GM21576 (cell line): Measurements from ENCODE around the gene DCLK1.

Source experiments
- ATAC-seq: cut with Tn5 transposase; IDR thresholded peaks from one replicate; pipeline ENCODE4 v1.9.1; 2021; ENCODE audit warnings: mild to moderate bottlenecking, moderate library complexity; ENCODE audit not compliant: unreplicated experiment

The DCLK1 gene

DNA sequence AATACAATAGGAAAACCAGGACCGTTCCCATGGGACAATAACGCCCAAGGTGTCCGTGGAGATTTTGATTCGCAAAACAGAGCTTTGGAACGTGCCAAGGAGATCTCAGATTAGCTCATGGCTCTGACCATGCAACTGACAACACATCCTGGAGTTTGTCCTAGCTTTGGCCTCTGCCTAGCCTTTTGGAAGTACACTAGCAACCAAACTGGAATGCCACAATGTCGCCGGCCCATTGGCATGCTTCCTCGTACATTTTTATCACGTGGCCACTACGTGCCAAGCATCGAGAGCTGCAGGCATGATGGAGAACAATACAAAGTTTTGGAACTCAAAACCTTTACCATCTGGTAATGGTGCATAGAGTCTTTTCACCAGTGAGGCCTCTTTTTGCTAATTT lies 256.5 kb downstream of the DCLK1 start:
- ATAC-seq = no peak

DNA sequence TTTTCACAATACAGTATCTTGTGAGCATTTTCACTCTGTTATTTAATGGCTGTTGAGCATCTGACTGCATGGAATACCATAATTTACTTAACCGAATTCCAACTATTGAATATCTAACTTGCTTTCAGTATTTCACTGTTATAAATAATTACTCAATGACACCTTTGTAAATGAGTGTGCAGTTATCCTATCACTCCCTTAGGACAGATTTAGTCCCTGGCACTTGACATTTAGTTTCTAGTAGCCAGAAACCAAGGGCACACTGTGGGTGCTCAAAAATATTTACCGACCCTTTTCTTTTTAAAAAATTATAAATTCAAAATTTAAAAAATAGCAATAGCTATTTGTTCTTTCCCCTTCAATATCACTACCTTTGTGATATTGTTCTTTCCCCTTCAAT lies 258.8 kb downstream of the DCLK1 start:
- ATAC-seq = no peak

- ATAC-seq = no peak
Measured at GRCh38 chr13:35871561-35871960, 259.6 kb downstream of the DCLK1 start.

- ATAC-seq = no peak
Measured at GRCh38 chr13:35866801-35867200, 264.4 kb downstream of the DCLK1 start.

DNA sequence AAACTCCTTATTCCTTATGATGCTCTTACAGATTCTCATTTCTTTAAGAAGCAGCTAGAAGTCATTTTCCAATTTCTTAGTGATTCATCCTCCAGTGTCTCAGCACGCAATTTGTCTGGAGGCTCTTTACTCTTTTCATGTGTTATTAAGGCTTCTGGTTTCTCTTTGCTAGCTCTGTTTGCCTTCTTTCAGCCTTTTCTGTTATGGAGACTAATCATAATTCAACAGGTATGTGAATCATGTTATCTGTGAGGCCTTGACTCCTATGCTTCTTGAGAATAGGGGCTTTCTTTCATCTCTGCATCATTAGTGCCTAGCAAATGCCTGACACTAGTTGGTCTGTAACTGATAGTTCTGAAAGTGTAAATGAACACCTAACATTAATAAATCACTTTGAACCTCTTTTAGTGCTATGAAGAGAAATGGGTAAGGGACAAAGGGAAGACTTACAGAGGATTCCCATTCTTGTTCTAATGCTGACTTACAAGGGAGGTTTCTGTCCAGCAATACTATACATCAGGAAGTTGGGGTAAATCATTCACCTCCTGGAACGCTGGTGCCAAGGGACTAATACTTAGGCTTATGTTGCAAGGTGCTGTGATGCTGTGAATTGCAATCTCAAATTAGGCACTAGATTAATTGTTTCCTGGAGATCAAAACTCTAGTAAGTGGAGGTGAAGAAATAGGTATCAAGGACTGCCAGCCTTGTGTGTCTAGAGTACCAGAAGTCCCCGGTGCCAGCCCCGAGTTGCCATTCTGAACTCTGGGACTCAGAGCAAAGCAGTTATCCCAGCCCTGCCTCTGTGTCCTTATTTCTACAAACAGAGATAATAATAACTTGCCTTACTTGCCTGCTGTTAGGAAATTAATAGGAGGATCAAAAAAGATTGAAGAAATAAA lies 265.6 kb downstream of the DCLK1 start:
- ATAC-seq = no peak

DNA sequence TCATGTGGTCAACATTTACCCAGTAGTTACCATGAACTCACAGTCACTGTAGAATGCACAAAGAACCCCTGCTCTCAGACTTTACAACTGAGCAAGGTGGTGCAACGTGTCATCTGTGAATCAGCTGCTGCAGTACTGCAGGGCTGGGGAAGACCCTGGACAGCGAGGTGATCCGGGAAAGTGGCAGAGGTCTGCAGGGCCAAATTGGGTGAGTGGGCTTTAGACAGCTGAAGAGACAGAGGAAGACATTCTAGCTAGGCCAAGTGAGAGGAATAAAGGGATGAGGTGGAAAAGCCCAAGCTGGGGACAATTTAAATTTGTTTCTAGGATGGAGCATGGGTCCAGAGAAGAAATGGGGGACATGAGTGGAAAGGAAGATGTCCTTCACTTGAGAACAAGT lies 270.5 kb downstream of the DCLK1 start:
- ATAC-seq = no peak

- ATAC-seq = no peak
Measured at GRCh38 chr13:35859981-35860380, 271.2 kb downstream of the DCLK1 start.

- ATAC-seq = no peak
Measured at GRCh38 chr13:35858665-35859064, 272.5 kb downstream of the DCLK1 start.

- no peak for ATAC-seq
Measured at GRCh38 chr13:35857769-35858168, 273.4 kb downstream of the DCLK1 start.

GRCh38 chr13:35856721-35857364 lies 274.3 kb downstream of the DCLK1 start:
- no peak for ATAC-seq

- no peak for ATAC-seq
Measured at GRCh38 chr13:35856084-35856483, 275.1 kb downstream of the DCLK1 start.

DNA sequence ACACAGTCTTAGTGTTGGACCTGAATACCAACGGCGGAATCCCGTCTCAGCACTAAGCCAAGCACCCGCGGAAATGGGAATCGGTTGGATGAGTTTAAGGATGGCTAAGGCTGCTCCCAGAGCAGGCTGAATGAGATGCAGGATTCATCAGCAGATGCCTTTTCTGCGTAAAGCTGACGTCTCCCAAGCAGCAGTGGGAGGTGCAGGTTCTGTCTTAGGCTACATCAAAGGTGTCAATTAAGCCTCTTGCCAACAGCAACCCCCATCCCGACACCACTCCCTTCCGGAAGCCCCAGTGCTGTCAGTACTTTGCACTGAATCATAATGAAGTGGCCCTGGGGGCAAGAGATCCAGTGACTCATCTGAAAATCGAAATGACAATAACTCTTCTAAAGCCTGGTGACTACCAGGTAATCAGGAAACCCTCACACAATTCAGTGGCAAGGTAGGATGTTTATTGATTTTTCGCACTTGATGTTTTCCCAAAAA lies 275.6 kb downstream of the DCLK1 start:
- ATAC-seq = no peak

DNA sequence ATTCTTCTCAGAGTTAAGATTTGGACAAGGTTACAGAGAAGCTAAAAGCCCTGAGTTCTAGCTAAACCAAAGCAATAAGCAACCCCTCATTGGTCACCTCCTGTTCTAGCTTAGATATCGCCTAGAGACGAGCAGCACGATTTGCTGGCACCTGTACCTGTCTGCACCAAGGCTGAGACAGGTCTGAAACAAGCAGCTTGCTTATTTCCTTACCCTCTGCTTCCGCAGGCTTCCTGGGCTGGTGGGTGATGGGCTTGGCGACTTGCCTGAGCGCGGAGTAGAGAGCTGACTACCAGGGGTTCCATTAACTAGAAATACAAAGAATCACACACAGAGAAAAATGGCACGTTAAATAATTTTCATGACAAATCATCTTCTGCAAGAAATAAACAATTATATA lies 276.9 kb downstream of the DCLK1 start:
- no peak for ATAC-seq

DNA sequence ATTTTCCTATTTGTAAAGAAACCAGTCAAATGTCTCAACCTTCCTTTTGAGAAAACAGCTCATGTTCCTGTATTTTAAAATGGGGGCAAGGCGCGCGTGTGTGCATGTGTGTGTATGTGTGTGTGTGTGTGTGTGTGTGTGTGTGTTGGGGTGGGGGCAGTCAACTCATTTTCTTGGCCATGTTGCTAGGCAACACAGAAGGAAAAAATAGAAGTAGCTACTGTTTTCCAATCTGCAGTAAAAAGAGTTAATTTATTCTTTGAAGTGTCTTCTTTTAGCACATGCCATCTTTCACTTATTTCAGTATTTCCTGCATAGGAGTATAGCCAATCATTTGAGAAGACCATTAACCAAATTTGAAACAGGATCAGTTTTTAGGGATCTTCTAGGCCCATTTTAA lies 279.3 kb downstream of the DCLK1 start:
- ATAC-seq = no peak

GRCh38 chr13:35851356-35851755 lies 279.8 kb downstream of the DCLK1 start:
- ATAC-seq = no peak

DNA sequence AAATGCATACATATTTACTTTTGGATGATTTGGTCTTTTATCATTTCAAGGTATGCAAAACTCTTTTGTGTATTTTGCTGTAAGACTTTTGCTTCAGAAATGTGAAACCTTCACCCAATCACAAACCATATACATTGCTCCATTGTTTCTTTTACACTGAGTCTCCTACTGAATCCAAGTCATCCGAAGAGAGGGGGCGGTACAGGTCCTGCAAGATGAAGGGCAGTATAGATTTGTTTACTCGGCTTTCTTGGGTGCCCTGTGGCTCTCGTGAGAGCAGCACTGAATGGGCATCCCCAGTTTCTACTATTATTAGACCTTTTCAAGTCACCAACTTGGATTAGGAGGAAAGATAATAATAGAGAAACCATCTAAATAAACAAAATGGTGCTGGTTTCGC lies 280.6 kb downstream of the DCLK1 start:
- no peak for ATAC-seq

GRCh38 chr13:35849256-35849644 lies 281.9 kb downstream of the DCLK1 start:
- ATAC-seq = no peak

- no peak for ATAC-seq
Measured at GRCh38 chr13:35848336-35849255, 282.6 kb downstream of the DCLK1 start.

DNA sequence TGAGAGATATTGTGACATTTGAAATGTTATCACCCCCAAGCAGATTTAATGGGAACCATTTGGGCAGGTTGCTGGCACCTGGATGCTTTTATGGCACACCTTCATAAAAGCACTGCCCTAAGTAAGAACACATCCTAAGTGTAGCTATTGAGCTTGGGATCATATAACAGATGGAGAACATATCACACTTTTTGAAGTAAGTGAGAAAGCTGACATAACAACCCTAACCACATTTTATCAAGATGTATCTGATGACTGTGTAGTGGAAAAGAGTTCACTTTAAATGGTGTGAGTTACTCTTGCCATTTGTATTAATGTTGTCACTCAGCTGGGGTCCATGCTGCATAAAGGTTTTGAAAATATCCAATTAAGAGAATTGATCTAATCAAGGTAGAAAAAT lies 287.9 kb downstream of the DCLK1 start:
- ATAC-seq = no peak

DNA sequence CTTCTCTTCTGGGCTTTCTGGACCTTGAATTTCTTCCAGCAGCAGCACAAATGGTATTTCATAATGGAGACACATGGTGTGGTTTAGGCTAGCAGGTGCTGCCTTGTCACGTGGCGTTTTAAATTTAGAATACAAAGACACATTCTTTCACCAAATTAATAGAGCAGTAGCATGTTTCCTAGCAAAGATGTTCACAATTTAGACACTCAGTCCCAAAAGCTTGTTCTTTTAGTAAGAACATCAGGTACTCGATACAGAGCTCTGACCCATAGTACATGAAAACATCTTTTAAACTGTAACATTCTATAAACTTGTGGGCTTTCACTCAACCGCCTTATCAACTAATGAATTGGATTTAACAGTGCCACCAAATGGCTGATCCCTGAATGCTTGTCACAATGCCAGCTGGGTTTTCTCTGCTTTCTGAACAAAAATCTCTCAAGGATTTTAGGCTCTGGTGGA lies 290.1 kb downstream of the DCLK1 start:
- no peak for ATAC-seq

DNA sequence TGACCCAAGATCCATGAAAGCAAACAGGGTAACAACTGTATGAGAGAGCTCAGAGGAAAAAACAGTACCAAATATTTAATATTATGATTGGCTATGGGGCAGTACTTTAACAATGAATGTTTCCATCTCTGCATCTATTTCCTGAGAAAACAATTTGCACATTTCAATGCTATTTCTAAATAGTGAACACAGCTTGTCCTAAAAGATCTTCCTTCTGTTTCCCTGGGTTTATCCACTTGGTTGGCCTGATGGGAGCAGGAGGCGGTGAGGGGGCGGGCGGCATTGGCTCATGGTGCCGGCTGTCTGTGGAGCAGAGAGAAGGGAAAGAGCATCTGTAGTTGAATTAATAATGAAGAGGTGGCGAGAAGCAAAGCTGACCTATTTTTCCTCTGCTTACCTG lies 291.4 kb downstream of the DCLK1 start:
- no peak for ATAC-seq
